ENCODE results near the gene ROS1. TPM values are rescaled to one million over a fixed set of nuclear protein-coding genes. Genes with fewer than 3 reads are reported as not detected.

The ROS1 gene
- total and polyA plus RNA-seq, 11 donors: 0.01 to 0.07 (median 0.05) TPM; not detected in 7

DNA sequence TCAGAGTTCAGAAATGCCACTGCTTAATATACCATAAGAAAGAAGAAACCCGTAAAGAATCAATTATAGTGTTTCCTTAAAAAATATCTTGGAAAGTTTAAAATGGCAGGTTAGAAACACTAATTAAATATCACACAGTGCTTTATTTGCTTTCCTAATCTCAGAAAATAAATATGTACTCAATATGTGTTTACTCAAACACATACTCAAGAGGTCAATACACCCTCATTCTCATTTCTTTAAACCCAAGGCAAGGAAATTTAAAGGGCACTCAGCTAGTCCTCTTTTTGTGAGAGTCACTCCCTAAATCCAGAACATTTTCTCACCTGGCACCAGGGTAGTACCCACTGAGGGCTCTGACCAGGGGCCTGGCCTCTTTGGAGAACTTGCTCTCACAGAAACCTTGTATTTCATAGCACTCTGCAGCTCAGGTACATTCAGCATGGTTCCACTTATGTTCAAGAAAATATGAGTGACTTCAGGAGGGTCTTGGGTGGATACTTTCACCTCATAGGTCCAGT is 38.2 kb downstream of the ROS1 start:
- no peaks in the 10 kb centered on the region for H3K27me3 ChIP-seq
- intact Hi-C loops (cut with DNase I): no loop called here
- no peak for TF ChIP-seq POLR2A (IDR thresholded peaks at IDR 0.05)
- TF ChIP-seq, protein P1, sequence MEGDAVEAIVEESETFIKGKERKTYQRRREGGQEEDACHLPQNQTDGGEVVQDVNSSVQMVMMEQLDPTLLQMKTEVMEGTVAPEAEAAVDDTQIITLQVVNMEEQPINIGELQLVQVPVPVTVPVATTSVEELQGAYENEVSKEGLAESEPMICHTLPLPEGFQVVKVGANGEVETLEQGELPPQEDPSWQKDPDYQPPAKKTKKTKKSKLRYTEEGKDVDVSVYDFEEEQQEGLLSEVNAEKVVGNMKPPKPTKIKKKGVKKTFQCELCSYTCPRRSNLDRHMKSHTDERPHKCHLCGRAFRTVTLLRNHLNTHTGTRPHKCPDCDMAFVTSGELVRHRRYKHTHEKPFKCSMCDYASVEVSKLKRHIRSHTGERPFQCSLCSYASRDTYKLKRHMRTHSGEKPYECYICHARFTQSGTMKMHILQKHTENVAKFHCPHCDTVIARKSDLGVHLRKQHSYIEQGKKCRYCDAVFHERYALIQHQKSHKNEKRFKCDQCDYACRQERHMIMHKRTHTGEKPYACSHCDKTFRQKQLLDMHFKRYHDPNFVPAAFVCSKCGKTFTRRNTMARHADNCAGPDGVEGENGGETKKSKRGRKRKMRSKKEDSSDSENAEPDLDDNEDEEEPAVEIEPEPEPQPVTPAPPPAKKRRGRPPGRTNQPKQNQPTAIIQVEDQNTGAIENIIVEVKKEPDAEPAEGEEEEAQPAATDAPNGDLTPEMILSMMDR (IDR thresholded peaks at IDR 0.05): no peak
- no peak for DNase-seq
- no peaks in the 10 kb centered on the region for H3K36me3 ChIP-seq
- H3K4me3 ChIP-seq: no peak overlapping the region
- ATAC-seq: no peak
- no peaks in the 10 kb centered on the region for H3K4me1 ChIP-seq
- 89 to 96% (median 92%) methylated on average over 1 of the region's 1 CpG for WGBS, 4 donors
- H3K27ac ChIP-seq: no peak overlapping the region
- H3K9me3 ChIP-seq: peaks cover 0 to 11% (median 0%) of the 10 kb centered on the region in 12 donors

DNA sequence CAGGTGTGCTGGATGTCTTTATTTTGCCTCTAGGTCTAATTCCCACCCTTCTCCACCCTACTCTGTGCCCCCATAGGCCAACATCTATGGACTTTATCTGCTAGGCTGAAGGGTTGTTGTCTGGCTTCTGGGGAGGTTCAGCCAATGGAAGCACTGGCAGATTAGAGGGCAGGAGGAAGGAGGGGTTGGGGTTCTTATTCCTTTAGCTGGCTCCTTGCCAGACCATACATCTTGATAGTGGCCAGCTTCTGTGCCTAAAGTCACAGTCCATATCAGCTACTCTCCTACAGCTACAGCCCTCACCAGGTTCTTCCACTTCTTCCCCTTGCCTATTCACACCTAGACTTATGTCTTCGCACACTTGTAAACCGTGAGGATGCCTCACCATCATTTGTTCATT is 41.1 kb downstream of the ROS1 start:
- Histone ChIP-seq H3K36me3 (no peaks in the 10 kb centered on the region), H3K4me1 (no peaks in the 10 kb centered on the region), H3K9me3 (peaks cover 0 to 11% (median 0%) of the 10 kb centered on the region in 12 donors), H3K27ac (no peak overlapping the region), H3K27me3 (no peaks in the 10 kb centered on the region), H3K4me3 (no peak overlapping the region)
- DNase-seq (no peak), ATAC-seq (no peak)
- intact Hi-C loops (cut with DNase I): no loop called here
- no peak for TF ChIP-seq POLR2A (IDR thresholded peaks at IDR 0.05)
- TF ChIP-seq, protein P1 (IDR thresholded peaks at IDR 0.05): no peak
- 89 to 90% (median 89%) methylated on average over 2 of the region's 2 CpGs for WGBS, 4 donors

DNA sequence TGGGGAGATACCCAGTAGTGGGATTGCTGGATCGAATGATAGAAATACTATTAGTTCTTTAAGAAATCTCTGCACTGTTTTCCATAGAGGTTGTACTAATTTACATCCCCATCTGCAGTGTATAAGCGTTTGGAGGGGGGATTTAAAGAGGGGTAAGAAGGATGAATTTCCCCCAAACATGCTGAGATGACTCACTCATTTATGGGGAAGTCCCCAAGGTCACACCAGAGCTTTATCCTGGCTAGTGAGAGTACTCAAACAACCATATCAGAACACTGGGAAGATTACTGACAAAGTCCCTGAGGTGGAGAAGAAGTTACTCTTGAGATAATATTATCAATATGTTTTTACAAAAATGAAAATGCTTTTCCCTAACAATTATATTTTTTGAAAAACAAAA is 44.0 kb downstream of the ROS1 start:
- Histone ChIP-seq H3K4me3 (no peak overlapping the region), H3K4me1 (no peaks in the 10 kb centered on the region), H3K36me3 (no peaks in the 10 kb centered on the region), H3K27ac (no peak overlapping the region), H3K9me3 (peaks cover 0 to 11% (median 0%) of the 10 kb centered on the region in 12 donors), H3K27me3 (no peaks in the 10 kb centered on the region)
- no peak for DNase-seq
- intact Hi-C loops (cut with DNase I): no loop called here
- 45 to 76% (median 53%) methylated on average over 2 of the region's 2 CpGs for WGBS, 4 donors
- no peak for ATAC-seq
- TF ChIP-seq, protein P1 (IDR thresholded peaks at IDR 0.05): no peak
- no peak for TF ChIP-seq POLR2A (IDR thresholded peaks at IDR 0.05)

DNA sequence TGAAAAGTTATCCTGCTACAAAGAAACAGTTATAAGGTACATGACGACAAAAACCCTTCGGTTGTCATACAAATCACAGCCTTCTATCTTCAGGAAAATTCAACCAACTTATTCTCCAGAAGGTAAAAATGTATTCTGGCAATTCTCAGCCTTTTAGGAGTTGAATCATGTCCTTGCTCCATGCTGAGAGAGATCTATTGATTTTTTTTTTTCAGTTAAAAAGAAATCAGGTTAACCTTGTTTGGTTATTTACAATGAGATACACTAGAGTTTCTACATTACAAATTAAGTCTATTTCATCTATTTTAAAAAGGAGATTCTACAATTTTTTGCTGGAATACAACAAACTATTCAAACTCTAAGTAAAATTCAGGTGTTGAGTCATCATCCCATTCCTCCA is 45.4 kb downstream of the ROS1 start:
- no peaks in the 10 kb centered on the region for H3K36me3 ChIP-seq
- H3K27me3 ChIP-seq: no peaks in the 10 kb centered on the region
- no peak for TF ChIP-seq POLR2A (IDR thresholded peaks at IDR 0.05)
- TF ChIP-seq, protein P1 (IDR thresholded peaks at IDR 0.05): no peak
- no peak overlapping the region for H3K27ac ChIP-seq
- DNase-seq: no peak
- H3K4me1 ChIP-seq: no peaks in the 10 kb centered on the region
- ATAC-seq: no peak
- H3K4me3 ChIP-seq: no peak overlapping the region
- intact Hi-C loops (cut with DNase I): no loop called here
- peaks cover 0 to 19% (median 0%) of the 10 kb centered on the region in 12 donors for H3K9me3 ChIP-seq
- 90 to 95% (median 94%) methylated on average over 2 of the region's 2 CpGs for WGBS, 4 donors
